Eye (tissue), 1 donor: ENCODE results near the gene FAM13B.
"Not testable (repeated sequence)": the region's sequence is repeated elsewhere in the genome, so short reads cannot be mapped to it uniquely, and the experiment has no call there.

Experiments used
- DNase-seq: peaks from one replicate; pipeline ENCODE4 v3.0.0-alpha.2; 2015

Gene FAM13B

GRCh38 chr5:138033386-138033808, 518 bp upstream of the FAM13B start:
- DNase-seq: no peak

GRCh38 chr5:138032028-138032571, 779 bp downstream of the FAM13B start:
- no peak for DNase-seq

GRCh38 chr5:138029944-138030343, 2.9 kb downstream of the FAM13B start:
- DNase-seq: no peak

GRCh38 chr5:138029501-138029900, 3.4 kb downstream of the FAM13B start:
- DNase-seq: no peak

GRCh38 chr5:138028971-138029365, 3.9 kb downstream of the FAM13B start:
- no peak for DNase-seq

- DNase-seq: not testable (repeated sequence)
Observed at GRCh38 chr5:138028262-138028970, 4.5 kb downstream of the FAM13B start.

- not testable (repeated sequence) for DNase-seq
Observed at GRCh38 chr5:138026793-138027192, 6.1 kb downstream of the FAM13B start.

GRCh38 chr5:138025285-138025684, 7.6 kb downstream of the FAM13B start:
- DNase-seq: no peak

- DNase-seq: no peak
Observed at GRCh38 chr5:138024117-138024516, 8.8 kb downstream of the FAM13B start.

- DNase-seq: no peak
Observed at GRCh38 chr5:138022912-138023311, 10.0 kb downstream of the FAM13B start.

GRCh38 chr5:138021771-138022170, 11.1 kb downstream of the FAM13B start:
- DNase-seq: no peak

- no peak for DNase-seq
Observed at GRCh38 chr5:138018849-138019248, 14.0 kb downstream of the FAM13B start.

GRCh38 chr5:138015916-138016315, 17.0 kb downstream of the FAM13B start:
- no peak for DNase-seq

GRCh38 chr5:138011991-138012390, 20.9 kb downstream of the FAM13B start:
- DNase-seq: no peak

GRCh38 chr5:138000102-138000723, 32.7 kb downstream of the FAM13B start:
- no peak for DNase-seq

- no peak for DNase-seq
Observed at GRCh38 chr5:137997726-137998213, 35.1 kb downstream of the FAM13B start.

GRCh38 chr5:137995749-137996128, 37.1 kb downstream of the FAM13B start:
- no peak for DNase-seq

- DNase-seq: no peak
Observed at GRCh38 chr5:137995077-137995748, 37.7 kb downstream of the FAM13B start.

GRCh38 chr5:137994556-137994955, 38.3 kb downstream of the FAM13B start:
- DNase-seq: no peak

GRCh38 chr5:137989419-137989818, 43.5 kb downstream of the FAM13B start:
- DNase-seq: no peak

GRCh38 chr5:137975208-137975607, 57.7 kb downstream of the FAM13B start:
- no peak for DNase-seq

GRCh38 chr5:137970384-137970783, 62.5 kb downstream of the FAM13B start:
- not testable (repeated sequence) for DNase-seq

GRCh38 chr5:137960819-137961218, 72.1 kb downstream of the FAM13B start:
- DNase-seq: no peak

- no peak for DNase-seq
Observed at GRCh38 chr5:137960141-137960540, 72.7 kb downstream of the FAM13B start.
